ENCODE results near the gene CRAT.

The CRAT gene

GRCh38 chr9:129078691-129079503 is 31.7 kb downstream of the CRAT start:
- Histone ChIP-seq H3K9me3 (ENCODE audit: insufficient read depth, low read length, severe bottlenecking) (no peaks in the 10 kb centered on the region), H3K27ac (ENCODE audit: low read length) (no peak overlapping the region), H3K36me3 (ENCODE audit: insufficient read depth, low read length) (peaks cover 8% of the 10 kb centered on the region), H3K9ac (ENCODE audit: low read depth, low read length) (no peak overlapping the region), H3K4me2 (ENCODE audit: insufficient read depth, low read length) (peak overlapping the region; percentile 76; the same call in 1 of the 2 replicates), H4K20me1 (ENCODE audit: insufficient read depth, low read length) (peaks cover 20% of the 10 kb centered on the region), H3K79me2 (ENCODE audit: insufficient read depth, low read length) (peaks cover 26% of the 10 kb centered on the region), H2AFZ (ENCODE audit: low read depth, low read length) (no peak overlapping the region), H3K4me3 (ENCODE audit: low read depth in 1 of 2, low read length in 2 of 2) (no peak overlapping the region), H3K4me1 (ENCODE audit: insufficient read depth, low read length) (peaks cover 37% of the 10 kb centered on the region), H3K27me3 (ENCODE audit: insufficient read depth, low read length, poor library complexity) (no peaks in the 10 kb centered on the region)
- TF ChIP-seq, protein P1, sequence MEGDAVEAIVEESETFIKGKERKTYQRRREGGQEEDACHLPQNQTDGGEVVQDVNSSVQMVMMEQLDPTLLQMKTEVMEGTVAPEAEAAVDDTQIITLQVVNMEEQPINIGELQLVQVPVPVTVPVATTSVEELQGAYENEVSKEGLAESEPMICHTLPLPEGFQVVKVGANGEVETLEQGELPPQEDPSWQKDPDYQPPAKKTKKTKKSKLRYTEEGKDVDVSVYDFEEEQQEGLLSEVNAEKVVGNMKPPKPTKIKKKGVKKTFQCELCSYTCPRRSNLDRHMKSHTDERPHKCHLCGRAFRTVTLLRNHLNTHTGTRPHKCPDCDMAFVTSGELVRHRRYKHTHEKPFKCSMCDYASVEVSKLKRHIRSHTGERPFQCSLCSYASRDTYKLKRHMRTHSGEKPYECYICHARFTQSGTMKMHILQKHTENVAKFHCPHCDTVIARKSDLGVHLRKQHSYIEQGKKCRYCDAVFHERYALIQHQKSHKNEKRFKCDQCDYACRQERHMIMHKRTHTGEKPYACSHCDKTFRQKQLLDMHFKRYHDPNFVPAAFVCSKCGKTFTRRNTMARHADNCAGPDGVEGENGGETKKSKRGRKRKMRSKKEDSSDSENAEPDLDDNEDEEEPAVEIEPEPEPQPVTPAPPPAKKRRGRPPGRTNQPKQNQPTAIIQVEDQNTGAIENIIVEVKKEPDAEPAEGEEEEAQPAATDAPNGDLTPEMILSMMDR (IDR thresholded peaks at IDR 0.05; ENCODE audit: borderline replicate concordance, extremely low read depth, low read length, poor library complexity, severe bottlenecking), result no peak
- TF ChIP-seq EZH2 (IDR thresholded peaks at IDR 0.05; ENCODE audit: borderline replicate concordance, low read depth, low read length, severe bottlenecking), result no peak
- ATAC-seq (ENCODE audit: insufficient read depth, low read depth), result no peak
- DNase-seq, result no peak

- Histone ChIP-seq H2AFZ (ENCODE audit: low read depth, low read length) (no peak overlapping the region), H4K20me1 (ENCODE audit: insufficient read depth, low read length) (peaks cover 4% of the 10 kb centered on the region; the same call in 1 of the 2 replicates), H3K9me3 (ENCODE audit: insufficient read depth, low read length, severe bottlenecking) (no peaks in the 10 kb centered on the region), H3K4me2 (ENCODE audit: insufficient read depth, low read length) (no peak overlapping the region), H3K4me3 (ENCODE audit: low read depth in 1 of 2, low read length in 2 of 2) (no peak overlapping the region), H3K27ac (ENCODE audit: low read length) (no peak overlapping the region), H3K79me2 (ENCODE audit: insufficient read depth, low read length) (peaks cover 10% of the 10 kb centered on the region), H3K27me3 (ENCODE audit: insufficient read depth, low read length, poor library complexity) (no peaks in the 10 kb centered on the region), H3K36me3 (ENCODE audit: insufficient read depth, low read length) (no peaks in the 10 kb centered on the region; the same call in 1 of the 2 replicates), H3K9ac (ENCODE audit: low read depth, low read length) (no peak overlapping the region), H3K4me1 (ENCODE audit: insufficient read depth, low read length) (peaks cover 26% of the 10 kb centered on the region)
- no peak for DNase-seq
- TF ChIP-seq EZH2 (IDR thresholded peaks at IDR 0.05; ENCODE audit: borderline replicate concordance, low read depth, low read length, severe bottlenecking), result no peak
- TF ChIP-seq, protein P1 (IDR thresholded peaks at IDR 0.05; ENCODE audit: borderline replicate concordance, extremely low read depth, low read length, poor library complexity, severe bottlenecking), result no peak
- ATAC-seq (ENCODE audit: insufficient read depth, low read depth), result no peak
Measured at GRCh38 chr9:129077236-129077635, 33.4 kb downstream of the CRAT start.

DNA sequence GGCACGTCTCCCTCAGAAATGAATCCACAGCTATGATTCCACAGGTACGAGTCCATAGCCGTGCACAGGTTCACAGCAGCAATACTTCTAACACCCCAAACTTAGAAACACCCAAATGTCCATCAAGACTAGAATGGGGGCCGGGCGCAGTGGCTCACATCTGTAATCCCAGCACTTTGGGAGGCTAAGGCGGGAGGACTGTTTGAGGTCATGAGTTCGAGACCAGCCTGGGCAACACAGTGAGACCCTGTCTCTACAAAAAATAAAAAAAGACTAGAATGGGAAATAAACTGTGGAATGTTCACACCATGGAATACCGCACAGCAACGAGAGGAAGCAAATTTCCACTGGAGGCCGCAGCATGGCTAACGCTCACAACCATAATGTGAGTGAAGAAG is 34.0 kb downstream of the CRAT start:
- Histone ChIP-seq H3K4me3 (ENCODE audit: low read depth in 1 of 2, low read length in 2 of 2) (no peak overlapping the region), H4K20me1 (ENCODE audit: insufficient read depth, low read length) (no peaks in the 10 kb centered on the region; the same call in 1 of the 2 replicates), H3K27me3 (ENCODE audit: insufficient read depth, low read length, poor library complexity) (no peaks in the 10 kb centered on the region), H3K36me3 (ENCODE audit: insufficient read depth, low read length) (no peaks in the 10 kb centered on the region; the same call in 1 of the 2 replicates), H3K79me2 (ENCODE audit: insufficient read depth, low read length) (peaks cover 4% of the 10 kb centered on the region), H3K27ac (ENCODE audit: low read length) (no peak overlapping the region), H3K4me2 (ENCODE audit: insufficient read depth, low read length) (no peak overlapping the region), H3K9ac (ENCODE audit: low read depth, low read length) (no peak overlapping the region), H2AFZ (ENCODE audit: low read depth, low read length) (no peak overlapping the region), H3K4me1 (ENCODE audit: insufficient read depth, low read length) (peaks cover 20% of the 10 kb centered on the region), H3K9me3 (ENCODE audit: insufficient read depth, low read length, severe bottlenecking) (no peaks in the 10 kb centered on the region)
- no peak for ATAC-seq (ENCODE audit: insufficient read depth, low read depth)
- no peak for DNase-seq
- TF ChIP-seq, protein P1 (IDR thresholded peaks at IDR 0.05; ENCODE audit: borderline replicate concordance, extremely low read depth, low read length, poor library complexity, severe bottlenecking), result no peak
- no peak for TF ChIP-seq EZH2 (IDR thresholded peaks at IDR 0.05; ENCODE audit: borderline replicate concordance, low read depth, low read length, severe bottlenecking)
